MCF 10A (cell line): ENCODE results near the gene DLGAP5. TPM values are rescaled to one million over a fixed set of nuclear protein-coding genes. Genes with fewer than 3 reads are reported as not detected.

Experiments used
- BruUV-seq: library from RNA; stranded (reverse); fragments of 400-500 nt; replicated peaks from 2 replicates; lab custom pipeline; 2021; lab: Mats Ljungman, UMichigan
- CTCF ChIA-PET: fragments of 300-600 bp; sonication (Branson Sonifier 250); formaldehyde crosslinking; extraction: SDS; loops from one replicate; lab custom pipeline; 2021; ENCODE audit warnings: antibody characterized with exemption, inconsistent platforms; lab: Yijun Ruan, JAX
- POLR2A ChIA-PET: fragments of 300-600, 350-650 bp; sonication (Branson Sonifier 250); formaldehyde crosslinking; extraction: SDS; loops from one replicate; lab custom pipeline; 2020; ENCODE audit warnings: antibody characterized with exemption, inconsistent platforms; lab: Yijun Ruan, JAX
- DNase-seq: peaks from one replicate; pipeline ENCODE4 v3.0.0-alpha.2; 2018; ENCODE audit not compliant: unreplicated experiment
- H3K27ac Mint-ChIP-seq: one replicate; pipeline ENCODE4 v1.8.0; 2022; ENCODE audit warnings: mild to moderate bottlenecking, low read depth, mixed read lengths; ENCODE audit not compliant: unreplicated experiment
- H3K27me3 Mint-ChIP-seq: one replicate; pipeline ENCODE4 v1.8.0; 2022; ENCODE audit warnings: mixed read lengths; ENCODE audit not compliant: insufficient read depth, unreplicated experiment
- H3K36me3 Mint-ChIP-seq: one replicate; pipeline ENCODE4 v1.8.0; 2022; ENCODE audit warnings: mild to moderate bottlenecking, moderate library complexity, mixed read lengths; ENCODE audit not compliant: insufficient read depth, unreplicated experiment
- H3K4me1 Mint-ChIP-seq: one replicate; pipeline ENCODE4 v1.8.0; 2022; ENCODE audit warnings: mixed read lengths; ENCODE audit not compliant: insufficient read depth, unreplicated experiment
- H3K4me3 Mint-ChIP-seq: one replicate; pipeline ENCODE4 v1.8.0; 2022; ENCODE audit warnings: mild to moderate bottlenecking, moderate library complexity, mixed read lengths; ENCODE audit not compliant: unreplicated experiment
- H3K9me3 Mint-ChIP-seq: one replicate; pipeline ENCODE4 v1.8.0; 2022; ENCODE audit warnings: mixed read lengths; ENCODE audit not compliant: unreplicated experiment
- intact Hi-C: fragments of 100-400 bp; cut with micrococcal nuclease; formaldehyde crosslinking; loops from 2 replicates; pipeline ENCODE4 v1.14.1; 2022
- total RNA-seq: library from RNA; stranded (reverse); gene quantifications from 2 replicates; pipeline ENCODE4 v1.2.3, GENCODE V29; 2022
- TF ChIP-seq, protein P1 (sequence below): fragments of 200-600 bp; IDR thresholded peaks from one replicate; pipeline ENCODE4 v1.8.0; 2022; ENCODE audit warnings: antibody characterized with exemption, mild to moderate bottlenecking; ENCODE audit not compliant: unreplicated experiment

Gene DLGAP5
- total RNA-seq, 1 experiment from 2014 or later, result 17.6 TPM

- H3K4me3 Mint-ChIP-seq, result no peak overlapping the region
- ChIA-PET POLR2A (interaction anchor here (2.9 kb wide), 1 partner anchor 11 kb away, joined by 19 read pairs; no protein-coding TSS in a partner anchor), CTCF (no interaction called here)
- no peak for DNase-seq
- no peak overlapping the region for H3K27ac Mint-ChIP-seq
- H3K36me3 Mint-ChIP-seq, result peaks cover 7% of the 10 kb centered on the region
- intact Hi-C loops, result no loop called here
- no TSS peak for BruUV-seq
- H3K4me1 Mint-ChIP-seq, result peaks cover 11% of the 10 kb centered on the region
- no peaks in the 10 kb centered on the region for H3K27me3 Mint-ChIP-seq
- TF ChIP-seq, protein P1, sequence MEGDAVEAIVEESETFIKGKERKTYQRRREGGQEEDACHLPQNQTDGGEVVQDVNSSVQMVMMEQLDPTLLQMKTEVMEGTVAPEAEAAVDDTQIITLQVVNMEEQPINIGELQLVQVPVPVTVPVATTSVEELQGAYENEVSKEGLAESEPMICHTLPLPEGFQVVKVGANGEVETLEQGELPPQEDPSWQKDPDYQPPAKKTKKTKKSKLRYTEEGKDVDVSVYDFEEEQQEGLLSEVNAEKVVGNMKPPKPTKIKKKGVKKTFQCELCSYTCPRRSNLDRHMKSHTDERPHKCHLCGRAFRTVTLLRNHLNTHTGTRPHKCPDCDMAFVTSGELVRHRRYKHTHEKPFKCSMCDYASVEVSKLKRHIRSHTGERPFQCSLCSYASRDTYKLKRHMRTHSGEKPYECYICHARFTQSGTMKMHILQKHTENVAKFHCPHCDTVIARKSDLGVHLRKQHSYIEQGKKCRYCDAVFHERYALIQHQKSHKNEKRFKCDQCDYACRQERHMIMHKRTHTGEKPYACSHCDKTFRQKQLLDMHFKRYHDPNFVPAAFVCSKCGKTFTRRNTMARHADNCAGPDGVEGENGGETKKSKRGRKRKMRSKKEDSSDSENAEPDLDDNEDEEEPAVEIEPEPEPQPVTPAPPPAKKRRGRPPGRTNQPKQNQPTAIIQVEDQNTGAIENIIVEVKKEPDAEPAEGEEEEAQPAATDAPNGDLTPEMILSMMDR, result no peak
- no peaks in the 10 kb centered on the region for H3K9me3 Mint-ChIP-seq
Measured at GRCh38 chr14:55114720-55115119, 76.7 kb downstream of the DLGAP5 start.

GRCh38 chr14:55111122-55111708 is 80.2 kb downstream of the DLGAP5 start:
- CTCF ChIA-PET, result interaction anchor here (0.8 kb wide), 1 partner anchor 9 kb away, joined by 3 read pairs; no protein-coding TSS in a partner anchor
- BruUV-seq, result no TSS peak
- no peaks in the 10 kb centered on the region for H3K9me3 Mint-ChIP-seq
- intact Hi-C loops, result no loop called here
- no peak overlapping the region for H3K27ac Mint-ChIP-seq
- no peak for DNase-seq
- POLR2A ChIA-PET, result no interaction called here
- no peak overlapping the region for H3K4me3 Mint-ChIP-seq
- H3K27me3 Mint-ChIP-seq, result no peaks in the 10 kb centered on the region
- TF ChIP-seq, protein P1, result no peak
- peaks cover 7% of the 10 kb centered on the region for H3K36me3 Mint-ChIP-seq
- H3K4me1 Mint-ChIP-seq, result peaks cover 11% of the 10 kb centered on the region

- ChIA-PET POLR2A (interaction anchor here (3.9 to 9.3 kb wide), 2 partner anchors 20 to 32 kb away, joined by 48 to 385 read pairs; partner anchors contain the start of gene LGALS3), CTCF (interaction anchor here (0.6 to 1.1 kb wide), 5 partner anchors 15 to 172 kb away, joined by 3 to 4 read pairs (median 3); no protein-coding TSS in a partner anchor)
- Mint-ChIP-seq H3K27me3 (no peaks in the 10 kb centered on the region), H3K36me3 (peaks cover 7% of the 10 kb centered on the region), H3K4me3 (no peak overlapping the region), H3K4me1 (peaks cover 11% of the 10 kb centered on the region), H3K27ac (no peak overlapping the region), H3K9me3 (no peaks in the 10 kb centered on the region)
- TF ChIP-seq, protein P1, result no peak
- BruUV-seq, result no TSS peak
- intact Hi-C loops, result no loop called here
- DNase-seq, result no peak
Measured at GRCh38 chr14:55109836-55110235, 81.5 kb downstream of the DLGAP5 start.

DNA sequence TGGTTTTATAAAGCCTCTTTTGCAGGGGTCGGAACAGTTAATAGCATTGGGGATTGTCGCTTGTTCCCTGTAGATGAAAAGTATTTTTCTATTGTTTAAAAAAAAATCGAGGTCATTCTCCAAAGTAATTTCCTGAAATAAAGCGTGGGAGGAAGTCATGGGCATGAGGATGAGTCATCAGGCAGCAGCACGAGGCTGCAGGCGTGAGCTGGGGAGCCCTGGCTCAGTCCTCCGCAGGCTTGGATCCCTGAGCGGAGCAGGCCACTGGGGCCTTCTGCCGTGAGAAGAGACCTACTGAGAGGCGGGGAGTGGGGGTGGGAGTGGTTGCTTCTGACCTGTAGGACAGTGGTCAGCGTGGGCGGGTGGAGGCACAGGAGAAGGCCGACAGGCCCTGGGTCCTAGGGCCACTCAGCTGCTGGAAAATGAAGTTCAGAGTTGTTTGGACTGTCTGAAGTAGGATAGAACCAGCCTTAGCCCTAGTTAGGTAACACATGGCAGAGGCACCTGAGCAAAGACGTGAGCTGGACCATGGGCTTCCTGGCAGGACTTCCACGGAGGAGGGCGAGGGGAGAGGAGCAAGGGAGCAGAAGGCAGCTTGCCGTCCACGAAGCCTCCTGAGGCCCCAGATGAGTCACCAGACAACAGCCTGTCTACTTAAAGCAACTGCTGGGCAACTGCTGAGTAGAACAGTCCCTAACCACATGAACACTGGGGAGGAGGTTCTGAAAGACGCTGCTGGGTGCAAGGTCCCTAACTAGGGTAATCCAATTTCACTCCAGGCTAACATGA is 83.4 kb downstream of the DLGAP5 start:
- Mint-ChIP-seq H3K4me1 (peaks cover 22% of the 10 kb centered on the region), H3K9me3 (no peaks in the 10 kb centered on the region), H3K4me3 (peak overlapping the region; percentile 61), H3K27ac (peak overlapping the region; percentile 99), H3K36me3 (no peaks in the 10 kb centered on the region), H3K27me3 (no peaks in the 10 kb centered on the region)
- ChIA-PET CTCF (interaction anchor here (0.6 to 1.8 kb wide), 5 partner anchors 18 to 541 kb away, joined by 3 to 6 read pairs (median 4); partner anchors contain the start of gene SAMD4A), POLR2A (interaction anchor here (0.6 to 9.3 kb wide), 18 partner anchors 8 to 227 kb away, joined by 3 to 385 read pairs (median 6); partner anchors contain the start of genes LGALS3, MAPK1IP1L, SOCS4 and WDHD1)
- DNase-seq, result peak; percentile 95
- TSS peak; percentile 39 for BruUV-seq
- intact Hi-C loops, result loop anchor here (1.0 kb wide), 1 partner anchor 21 kb away; the partner anchor contains the start of gene LGALS3
- TF ChIP-seq, protein P1, result no peak
